ENCODE data around the gene MUC5B.

The MUC5B gene

GRCh38 chr11:1234054-1234720, 11.3 kb downstream of the MUC5B start:
- TF ChIP-seq TAF1 (IDR thresholded peaks at IDR 0.05; ENCODE audit: borderline replicate concordance, insufficient read depth, low read length), result no peak
- TF ChIP-seq SIN3A (IDR thresholded peaks at IDR 0.05; ENCODE audit: borderline replicate concordance, insufficient read depth, low read length), result no peak
- no peak for TF ChIP-seq POLR2AphosphoS5 (IDR thresholded peaks at IDR 0.05; ENCODE audit: low read depth, low read length)
- no peak for TF ChIP-seq REST (IDR thresholded peaks at IDR 0.05; ENCODE audit: insufficient read depth in 1 of 2, low read depth in 2 of 2, low read length in 2 of 2)
- TF ChIP-seq FOXP2 (optimal IDR thresholded peaks at IDR 0.05; ENCODE audit: borderline replicate concordance, extremely low read depth, extremely low read length, insufficient read depth), result no peak

- TF ChIP-seq TAF1 (IDR thresholded peaks at IDR 0.05; ENCODE audit: borderline replicate concordance, insufficient read depth, low read length), result no peak
- no peak for TF ChIP-seq REST (IDR thresholded peaks at IDR 0.05; ENCODE audit: insufficient read depth in 1 of 2, low read depth in 2 of 2, low read length in 2 of 2)
- TF ChIP-seq FOXP2 (optimal IDR thresholded peaks at IDR 0.05; ENCODE audit: borderline replicate concordance, extremely low read depth, extremely low read length, insufficient read depth), result no peak
- TF ChIP-seq SIN3A (IDR thresholded peaks at IDR 0.05; ENCODE audit: borderline replicate concordance, insufficient read depth, low read length), result no peak
- no peak for TF ChIP-seq POLR2AphosphoS5 (IDR thresholded peaks at IDR 0.05; ENCODE audit: low read depth, low read length)
Measured at GRCh38 chr11:1234771-1235305, 12.0 kb downstream of the MUC5B start.

GRCh38 chr11:1235306-1235900, 12.5 kb downstream of the MUC5B start:
- TF ChIP-seq REST (IDR thresholded peaks at IDR 0.05; ENCODE audit: insufficient read depth in 1 of 2, low read depth in 2 of 2, low read length in 2 of 2), result no peak
- no peak for TF ChIP-seq SIN3A (IDR thresholded peaks at IDR 0.05; ENCODE audit: borderline replicate concordance, insufficient read depth, low read length)
- TF ChIP-seq TAF1 (IDR thresholded peaks at IDR 0.05; ENCODE audit: borderline replicate concordance, insufficient read depth, low read length), result no peak

- no peak for TF ChIP-seq REST (IDR thresholded peaks at IDR 0.05; ENCODE audit: insufficient read depth in 1 of 2, low read depth in 2 of 2, low read length in 2 of 2)
- TF ChIP-seq POLR2AphosphoS5 (IDR thresholded peaks at IDR 0.05; ENCODE audit: low read depth, low read length), result no peak
Measured at GRCh38 chr11:1235901-1236315, 13.0 kb downstream of the MUC5B start.
